HG03442 (cell line): ENCODE results near the gene F2R.
"Not testable (repeated sequence)": the region's sequence is repeated elsewhere in the genome, so short reads cannot be mapped to it uniquely, and the experiment has no call there.

ENCODE experiments used
- ATAC-seq: cut with Tn5 transposase; IDR thresholded peaks from one replicate; pipeline ENCODE4 v1.9.1; 2021; ENCODE audit warnings: mild to moderate bottlenecking, moderate library complexity; ENCODE audit not compliant: unreplicated experiment

F2R gene

GRCh38 chr5:76715736-76716455 is at the start of gene F2R:
Gene F2R, plus strand, starts transcription at chr5:76716126. Its CDS starts 182 bp downstream, at chr5:76716308.
- peak; percentile 64 for ATAC-seq

- no peak for ATAC-seq
These were observed 48.4 kb upstream of the F2R start for GRCh38 chr5:76667495-76667894.

GRCh38 chr5:76669245-76669644 is 46.7 kb upstream of the F2R start:
- ATAC-seq = no peak

GRCh38 chr5:76670508-76670907 is 45.4 kb upstream of the F2R start:
- ATAC-seq = no peak

- ATAC-seq = no peak
These were observed 43.7 kb upstream of the F2R start for GRCh38 chr5:76672242-76672641.

- no peak for ATAC-seq
These were observed 42.8 kb upstream of the F2R start for GRCh38 chr5:76673125-76673524.

- no peak for ATAC-seq
These were observed 41.4 kb upstream of the F2R start for GRCh38 chr5:76674330-76675066.

- ATAC-seq = no peak
These were observed 40.6 kb upstream of the F2R start for GRCh38 chr5:76675364-76675763.

- ATAC-seq = no peak
These were observed 38.0 kb upstream of the F2R start for GRCh38 chr5:76677849-76678472.

GRCh38 chr5:76679231-76679630 is 36.7 kb upstream of the F2R start:
- ATAC-seq = no peak

- ATAC-seq = not testable (repeated sequence)
These were observed 35.1 kb upstream of the F2R start for GRCh38 chr5:76680826-76681225.

GRCh38 chr5:76681287-76681686 is 34.6 kb upstream of the F2R start:
- no peak for ATAC-seq

GRCh38 chr5:76682387-76682786 is 33.5 kb upstream of the F2R start:
- ATAC-seq = no peak

GRCh38 chr5:76683816-76684731 is 31.9 kb upstream of the F2R start:
- ATAC-seq = no peak

- no peak for ATAC-seq
These were observed 31.0 kb upstream of the F2R start for GRCh38 chr5:76684756-76685519.

GRCh38 chr5:76685704-76686103 is 30.2 kb upstream of the F2R start:
- no peak for ATAC-seq

GRCh38 chr5:76688212-76688611 is 27.7 kb upstream of the F2R start:
- ATAC-seq = no peak

- no peak for ATAC-seq
These were observed 27.1 kb upstream of the F2R start for GRCh38 chr5:76688836-76689235.

- ATAC-seq = no peak
These were observed 26.4 kb upstream of the F2R start for GRCh38 chr5:76689321-76690036.
